Measurements from ENCODE around the gene MGAM2.

Gene MGAM2

GRCh38 chr7:142180426-142180825 lies 68.9 kb downstream of the MGAM2 start:
- DNase-seq, result no peak

- no peak for DNase-seq
Observed at GRCh38 chr7:142181211-142181610, 69.7 kb downstream of the MGAM2 start.

- no peak for DNase-seq
Observed at GRCh38 chr7:142181966-142182365, 70.4 kb downstream of the MGAM2 start.

GRCh38 chr7:142185069-142185468 lies 73.6 kb downstream of the MGAM2 start:
- DNase-seq, result no peak

GRCh38 chr7:142185801-142186200 lies 74.3 kb downstream of the MGAM2 start:
- DNase-seq, result no peak

GRCh38 chr7:142188154-142188553 lies 76.6 kb downstream of the MGAM2 start:
- DNase-seq, result no peak

GRCh38 chr7:142188846-142189245 lies 77.3 kb downstream of the MGAM2 start:
- DNase-seq, result no peak

GRCh38 chr7:142194201-142194600 lies 82.7 kb downstream of the MGAM2 start:
- DNase-seq, result no peak

GRCh38 chr7:142196066-142196840 lies 84.7 kb downstream of the MGAM2 start:
- DNase-seq, result no peak

GRCh38 chr7:142200206-142200605 lies 88.7 kb downstream of the MGAM2 start:
- DNase-seq, result no peak

- DNase-seq, result no peak
Observed at GRCh38 chr7:142228537-142229104, 117.1 kb downstream of the MGAM2 start.

- no peak for DNase-seq
Observed at GRCh38 chr7:142231716-142232115, 120.2 kb downstream of the MGAM2 start.

GRCh38 chr7:142240546-142240945 lies 129.0 kb downstream of the MGAM2 start:
- DNase-seq, result no peak

GRCh38 chr7:142243823-142244222 lies 132.3 kb downstream of the MGAM2 start:
- DNase-seq, result no peak

- DNase-seq, result no peak
Observed at GRCh38 chr7:142248166-142249160, 136.9 kb downstream of the MGAM2 start.

- no peak for DNase-seq
Observed at GRCh38 chr7:142249918-142250317, 138.4 kb downstream of the MGAM2 start.

GRCh38 chr7:142250705-142251104 lies 139.2 kb downstream of the MGAM2 start:
- DNase-seq, result no peak

GRCh38 chr7:142257958-142258357 lies 146.4 kb downstream of the MGAM2 start, which contains the start of gene PRSS58:
PRSS58 (minus strand) TSS chr7:142258058; CDS start chr7:142257707, 351 bp downstream.
- DNase-seq, result no peak

- DNase-seq, result no peak
Observed at GRCh38 chr7:142263598-142264380, 152.3 kb downstream of the MGAM2 start.

Data from NCI-H1436 treated with DMSO at 0.1 percent for 48 hours (cell line).